SK-N-SH (cell line): ENCODE measurements around the gene GRAMD1B.

Source experiments
- CTCF ChIP-seq: fragments of 200-600 bp; sonication (generic); IDR thresholded peaks from 2 replicates; pipeline ENCODE4 v1.6.1; 2017; ENCODE audit warnings: antibody characterized with exemption, mild to moderate bottlenecking, moderate library complexity
- EP300 ChIP-seq, 2 experiments: IDR thresholded peaks; 2 replicates each; pipeline versions ENCODE4 v1.4.0 to v1.6.1; 2012; ENCODE audit warnings: borderline replicate concordance in 1 of 2, low read depth in 1 of 2, low read length in 1 of 2
- MXI1 ChIP-seq: IDR thresholded peaks from 2 replicates; pipeline ENCODE4 v1.6.1; 2012; ENCODE audit warnings: mild to moderate bottlenecking, low read depth, low read length, improper control_type of control experiment
- NRF1 ChIP-seq: IDR thresholded peaks from 2 replicates; pipeline ENCODE4 v1.6.1; 2012; ENCODE audit warnings: low read depth, mild to moderate bottlenecking, low read length
- RAD21 ChIP-seq: IDR thresholded peaks from 2 replicates; pipeline ENCODE4 v1.6.1; 2012; ENCODE audit warnings: mild to moderate bottlenecking, low read length
- SIN3A ChIP-seq: IDR thresholded peaks from 2 replicates; pipeline ENCODE4 v1.6.1; 2012; ENCODE audit warnings: low read depth, mild to moderate bottlenecking, low read length, moderate library complexity, borderline replicate concordance
- SMC3 ChIP-seq: IDR thresholded peaks from 2 replicates; pipeline ENCODE4 v1.6.1; 2012; ENCODE audit warnings: low read depth, low read length, improper control_type of control experiment
- YY1 ChIP-seq: IDR thresholded peaks from 2 replicates; pipeline ENCODE4 v1.4.0; 2012; ENCODE audit warnings: low read depth, mild to moderate bottlenecking
- TF ChIP-seq, protein P1 (sequence below): IDR thresholded peaks from 2 replicates; pipeline ENCODE4 v1.6.1; 2012; ENCODE audit warnings: mild to moderate bottlenecking, low read depth, low read length, moderate library complexity

DNA sequence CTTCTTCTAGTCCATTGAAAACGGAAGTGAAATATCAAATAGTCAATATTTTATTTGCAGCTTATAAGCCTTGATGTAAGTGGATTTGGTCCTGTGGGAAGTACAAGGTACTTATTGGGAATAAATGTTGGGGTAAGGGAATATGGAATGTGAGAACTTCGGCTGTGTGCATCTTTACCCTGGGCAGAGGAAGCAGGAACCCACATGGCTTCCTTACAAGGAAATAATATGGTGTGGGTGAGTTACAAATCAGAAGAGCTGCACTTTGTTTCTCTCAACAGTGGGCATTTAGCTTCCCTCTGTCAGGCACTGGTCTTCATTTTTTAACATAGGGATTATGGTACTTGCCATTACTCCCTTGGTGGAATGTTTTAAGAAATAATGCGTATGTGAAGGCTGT, 146.4 kb downstream of the GRAMD1B start:
- no peak for TF ChIP-seq MXI1
- TF ChIP-seq RAD21, result no peak
- no peak for TF ChIP-seq SIN3A
- no peak for TF ChIP-seq CTCF
- TF ChIP-seq, protein P1, sequence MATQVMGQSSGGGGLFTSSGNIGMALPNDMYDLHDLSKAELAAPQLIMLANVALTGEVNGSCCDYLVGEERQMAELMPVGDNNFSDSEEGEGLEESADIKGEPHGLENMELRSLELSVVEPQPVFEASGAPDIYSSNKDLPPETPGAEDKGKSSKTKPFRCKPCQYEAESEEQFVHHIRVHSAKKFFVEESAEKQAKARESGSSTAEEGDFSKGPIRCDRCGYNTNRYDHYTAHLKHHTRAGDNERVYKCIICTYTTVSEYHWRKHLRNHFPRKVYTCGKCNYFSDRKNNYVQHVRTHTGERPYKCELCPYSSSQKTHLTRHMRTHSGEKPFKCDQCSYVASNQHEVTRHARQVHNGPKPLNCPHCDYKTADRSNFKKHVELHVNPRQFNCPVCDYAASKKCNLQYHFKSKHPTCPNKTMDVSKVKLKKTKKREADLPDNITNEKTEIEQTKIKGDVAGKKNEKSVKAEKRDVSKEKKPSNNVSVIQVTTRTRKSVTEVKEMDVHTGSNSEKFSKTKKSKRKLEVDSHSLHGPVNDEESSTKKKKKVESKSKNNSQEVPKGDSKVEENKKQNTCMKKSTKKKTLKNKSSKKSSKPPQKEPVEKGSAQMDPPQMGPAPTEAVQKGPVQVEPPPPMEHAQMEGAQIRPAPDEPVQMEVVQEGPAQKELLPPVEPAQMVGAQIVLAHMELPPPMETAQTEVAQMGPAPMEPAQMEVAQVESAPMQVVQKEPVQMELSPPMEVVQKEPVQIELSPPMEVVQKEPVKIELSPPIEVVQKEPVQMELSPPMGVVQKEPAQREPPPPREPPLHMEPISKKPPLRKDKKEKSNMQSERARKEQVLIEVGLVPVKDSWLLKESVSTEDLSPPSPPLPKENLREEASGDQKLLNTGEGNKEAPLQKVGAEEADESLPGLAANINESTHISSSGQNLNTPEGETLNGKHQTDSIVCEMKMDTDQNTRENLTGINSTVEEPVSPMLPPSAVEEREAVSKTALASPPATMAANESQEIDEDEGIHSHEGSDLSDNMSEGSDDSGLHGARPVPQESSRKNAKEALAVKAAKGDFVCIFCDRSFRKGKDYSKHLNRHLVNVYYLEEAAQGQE, result no peak
- TF ChIP-seq YY1, result no peak
- TF ChIP-seq NRF1, result no peak
- TF ChIP-seq EP300 (IDR thresholded peaks at IDR 0.05; ENCODE audit: borderline replicate concordance in 1 of 2, low read depth in 1 of 2, low read length in 1 of 2), result no peak
- TF ChIP-seq SMC3, result no peak
